A673 (cell line): ENCODE measurements around the gene FIGNL1. TPM values are rescaled to one million over a fixed set of nuclear protein-coding genes. Genes with fewer than 3 reads are reported as not detected.

Experiments
- BruUV-seq: library from RNA; stranded (reverse); fragments of 400-500 nt; replicated peaks from 2 replicates; lab custom pipeline; 2021; lab: Mats Ljungman, UMichigan
- CTCF ChIA-PET: fragments of 300-600 bp; sonication (Branson Sonifier 250); formaldehyde crosslinking; loops from one replicate; lab custom pipeline; 2022; ENCODE audit warnings: antibody characterized with exemption; lab: Charles Lee
- POLR2A ChIA-PET: fragments of 300-600 bp; sonication (Branson Sonifier 250); formaldehyde crosslinking; loops from one replicate; lab custom pipeline; 2022; ENCODE audit warnings: antibody characterized with exemption; ENCODE audit not compliant: low non-redundant PET; lab: Charles Lee
- DNase-seq: peaks from one replicate; pipeline ENCODE4 v3.0.0-alpha.2; 2015; ENCODE audit warnings: low spot score
- H3K27ac ChIP-seq: fragments of 200-600 bp; sonication (generic); 2 replicates; pipeline ENCODE4 v1.5.1; 2016; ENCODE audit warnings: mixed run types, low read depth, mild to moderate bottlenecking, mixed read lengths, antibody characterized with exemption, low read length; ENCODE audit not compliant: poor library complexity, severe bottlenecking
- H3K27me3 ChIP-seq: fragments of 200-600 bp; sonication (generic); replicated peaks from 2 replicates; pipeline ENCODE4 v1.6.1; 2017; ENCODE audit warnings: mixed run types, low read depth, mild to moderate bottlenecking, mixed read lengths, antibody characterized with exemption, low read length; ENCODE audit not compliant: insufficient read depth, poor library complexity
- H3K36me3 ChIP-seq: fragments of 200-600 bp; sonication (generic); 2 replicates; pipeline ENCODE4 v1.6.1; 2016; ENCODE audit warnings: mixed run types, mild to moderate bottlenecking, mixed read lengths, antibody characterized with exemption, low read length; ENCODE audit not compliant: insufficient read depth, poor library complexity, severe bottlenecking
- H3K4me1 ChIP-seq: fragments of 200-600 bp; sonication (generic); 2 replicates; pipeline ENCODE4 v1.6.1; 2017; ENCODE audit warnings: mixed run types, mild to moderate bottlenecking, mixed read lengths, antibody characterized with exemption, low read length; ENCODE audit not compliant: insufficient read depth, poor library complexity, severe bottlenecking
- H3K4me3 ChIP-seq: fragments of 200-600 bp; sonication (generic); 2 replicates; pipeline ENCODE4 v1.5.1; 2016; ENCODE audit warnings: low read depth, mixed run types, mild to moderate bottlenecking, mixed read lengths, low read length; ENCODE audit not compliant: poor library complexity, severe bottlenecking
- H3K9me3 ChIP-seq: fragments of 200-600 bp; sonication (generic); 2 replicates; pipeline ENCODE4 v1.6.1; 2016; ENCODE audit warnings: mixed run types, low read depth, mild to moderate bottlenecking, mixed read lengths, antibody characterized with exemption, low read length; ENCODE audit not compliant: poor library complexity, severe bottlenecking
- EZH2 ChIP-seq: fragments of 200-600 bp; sonication (generic); IDR thresholded peaks from 2 replicates; pipeline ENCODE4 v1.6.1; 2017; ENCODE audit warnings: borderline replicate concordance, low read depth, mild to moderate bottlenecking, mixed read lengths, antibody characterized with exemption, low read length; ENCODE audit not compliant: poor library complexity, severe bottlenecking
- intact Hi-C: fragments of 100-400 bp; cut with micrococcal nuclease; formaldehyde crosslinking; loops from one replicate; pipeline ENCODE4 v1.10.0; 2022; ENCODE audit not compliant: unreplicated experiment
- total RNA-seq: library from RNA; stranded (reverse); gene quantifications from 2 replicates; pipeline ENCODE4 v1.2.3, GENCODE V29; 2021
- TF ChIP-seq, protein P1 (sequence below): fragments of 300-800, 200-600 bp; sonication (generic); conservative IDR thresholded peaks from 2 replicates; pipeline ENCODE4 v1.5.1; 2017; ENCODE audit warnings: low read depth, mild to moderate bottlenecking, antibody characterized with exemption, low read length, moderate library complexity, mixed read lengths

The FIGNL1 gene
- total RNA-seq, 1 experiment from 2014 or later, result 41.3 TPM

DNA sequence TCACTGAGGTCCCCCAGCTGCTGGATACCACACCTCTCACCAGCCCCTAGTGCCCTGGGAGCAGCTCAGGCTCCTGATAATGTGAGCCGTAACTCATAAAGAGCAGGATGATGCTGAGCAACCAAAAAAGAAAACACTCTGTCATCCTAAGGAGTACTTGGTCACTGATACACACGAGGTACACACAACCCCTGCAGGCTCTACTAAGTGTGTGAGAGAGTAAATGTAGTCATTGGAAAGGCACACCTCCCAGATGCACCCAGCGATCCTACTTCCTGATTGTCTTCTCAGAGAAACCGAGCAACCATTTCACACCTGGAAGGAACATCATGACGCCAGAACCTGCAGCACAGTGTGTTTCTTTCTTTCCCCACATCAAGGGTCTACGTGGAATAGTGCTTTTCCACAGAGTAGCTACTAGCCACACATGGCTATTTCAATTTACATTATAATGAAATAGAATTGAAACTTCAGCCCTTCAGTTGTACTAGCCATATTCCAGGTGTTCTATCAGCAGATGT, 34.2 kb downstream of the FIGNL1 start:
- H3K4me3 ChIP-seq, result no peak overlapping the region
- DNase-seq, result no peak
- no peaks in the 10 kb centered on the region for H3K36me3 ChIP-seq
- TF ChIP-seq EZH2, result no peak
- TF ChIP-seq, protein P1, sequence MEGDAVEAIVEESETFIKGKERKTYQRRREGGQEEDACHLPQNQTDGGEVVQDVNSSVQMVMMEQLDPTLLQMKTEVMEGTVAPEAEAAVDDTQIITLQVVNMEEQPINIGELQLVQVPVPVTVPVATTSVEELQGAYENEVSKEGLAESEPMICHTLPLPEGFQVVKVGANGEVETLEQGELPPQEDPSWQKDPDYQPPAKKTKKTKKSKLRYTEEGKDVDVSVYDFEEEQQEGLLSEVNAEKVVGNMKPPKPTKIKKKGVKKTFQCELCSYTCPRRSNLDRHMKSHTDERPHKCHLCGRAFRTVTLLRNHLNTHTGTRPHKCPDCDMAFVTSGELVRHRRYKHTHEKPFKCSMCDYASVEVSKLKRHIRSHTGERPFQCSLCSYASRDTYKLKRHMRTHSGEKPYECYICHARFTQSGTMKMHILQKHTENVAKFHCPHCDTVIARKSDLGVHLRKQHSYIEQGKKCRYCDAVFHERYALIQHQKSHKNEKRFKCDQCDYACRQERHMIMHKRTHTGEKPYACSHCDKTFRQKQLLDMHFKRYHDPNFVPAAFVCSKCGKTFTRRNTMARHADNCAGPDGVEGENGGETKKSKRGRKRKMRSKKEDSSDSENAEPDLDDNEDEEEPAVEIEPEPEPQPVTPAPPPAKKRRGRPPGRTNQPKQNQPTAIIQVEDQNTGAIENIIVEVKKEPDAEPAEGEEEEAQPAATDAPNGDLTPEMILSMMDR, result no peak
- H3K27me3 ChIP-seq, result no peaks in the 10 kb centered on the region
- ChIA-PET POLR2A (no interaction called here), CTCF (interaction anchor here (0.7 to 0.8 kb wide), 2 partner anchors 211 to 323 kb away, joined by 3 to 7 read pairs; no protein-coding TSS in a partner anchor)
- H3K4me1 ChIP-seq, result no peaks in the 10 kb centered on the region
- intact Hi-C loops, result no loop called here
- BruUV-seq, result no TSS peak
- H3K9me3 ChIP-seq, result no peaks in the 10 kb centered on the region
- no peak overlapping the region for H3K27ac ChIP-seq

DNA sequence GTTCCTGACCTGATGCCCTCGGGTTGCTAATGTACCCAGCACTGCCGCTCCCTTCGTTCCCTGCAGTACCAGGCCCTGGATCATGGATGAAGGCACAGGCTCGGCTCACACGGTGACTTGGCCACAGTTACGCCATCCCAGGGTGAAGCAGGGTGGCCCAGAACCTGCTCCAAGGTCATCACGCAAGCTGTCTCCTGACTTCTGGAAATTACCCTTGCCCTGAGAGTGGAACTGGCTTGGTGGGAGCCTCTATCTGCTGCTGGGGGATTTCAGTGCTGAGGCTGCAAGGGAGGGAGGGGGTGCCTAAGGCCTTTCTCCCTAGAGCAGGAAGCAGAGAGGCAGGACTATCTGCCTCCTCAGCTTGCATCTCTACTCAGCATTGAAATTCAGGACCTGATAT, 36.6 kb downstream of the FIGNL1 start:
- no peaks in the 10 kb centered on the region for H3K27me3 ChIP-seq
- ChIA-PET CTCF (no interaction called here), POLR2A (no interaction called here)

DNA sequence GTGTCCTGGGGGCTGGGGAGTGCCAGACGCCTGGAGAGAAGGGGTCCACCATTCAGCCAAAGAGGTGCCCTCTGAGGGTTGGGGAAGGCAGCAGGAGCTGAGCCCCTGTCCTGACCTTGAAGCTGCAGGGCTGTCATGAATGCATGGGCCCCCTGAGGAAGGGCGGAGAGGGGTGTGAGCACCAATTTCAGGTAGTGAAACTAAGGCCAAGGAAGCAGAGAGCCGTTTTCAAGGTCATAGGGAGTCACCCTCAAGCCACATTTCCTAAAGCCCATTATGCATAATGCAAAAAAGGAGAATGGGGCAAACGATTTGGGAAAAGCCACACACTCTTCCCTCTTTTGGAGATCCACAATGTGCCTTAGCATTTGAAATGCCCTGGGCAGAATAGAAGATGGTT, 37.2 kb downstream of the FIGNL1 start:
- intact Hi-C loops, result no loop called here
- Histone ChIP-seq H3K4me3 (no peak overlapping the region), H3K27me3 (no peaks in the 10 kb centered on the region), H3K9me3 (no peaks in the 10 kb centered on the region), H3K36me3 (no peaks in the 10 kb centered on the region), H3K4me1 (no peaks in the 10 kb centered on the region), H3K27ac (no peak overlapping the region)
- no TSS peak for BruUV-seq
- TF ChIP-seq, protein P1, result no peak
- TF ChIP-seq EZH2, result no peak
- DNase-seq, result no peak
- POLR2A ChIA-PET, result no interaction called here
- CTCF ChIA-PET, result no interaction called here

More for the DNA sequence above, 36.6 kb downstream of the FIGNL1 start:
- intact Hi-C loops, result no loop called here
- H3K4me3 ChIP-seq, result no peak overlapping the region
- no TSS peak for BruUV-seq
- H3K27ac ChIP-seq, result no peak overlapping the region
- TF ChIP-seq, protein P1, result no peak
- H3K9me3 ChIP-seq, result no peaks in the 10 kb centered on the region
- H3K36me3 ChIP-seq, result no peaks in the 10 kb centered on the region
- H3K4me1 ChIP-seq, result no peaks in the 10 kb centered on the region
- no peak for DNase-seq
